ENCODE results near the gene ZHX3. TPM values are rescaled to one million over a fixed set of nuclear protein-coding genes. Genes with fewer than 3 reads are reported as not detected.

Gene ZHX3
- polyA plus RNA-seq, 3 donors, result 0.58 to 3.2 (median 1.1) TPM

DNA sequence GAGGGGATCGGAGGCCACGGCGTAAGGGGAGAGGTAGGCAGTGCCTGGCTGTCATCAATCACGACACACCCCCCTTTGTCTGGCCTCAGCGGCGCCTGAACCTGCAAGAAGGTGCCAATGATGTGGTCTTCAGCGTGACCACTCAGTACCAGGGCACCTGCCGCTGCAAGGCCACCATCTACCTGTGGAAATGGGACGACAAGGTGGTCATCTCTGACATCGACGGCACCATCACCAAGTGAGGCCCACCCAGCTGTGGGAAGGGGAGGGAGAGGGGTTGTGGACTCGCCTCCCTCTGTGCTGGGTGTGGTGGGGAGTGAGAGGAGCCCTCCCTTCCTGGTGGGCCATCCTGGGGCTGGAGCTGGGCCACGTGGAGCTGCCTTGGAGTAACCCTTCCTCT is 39.4 kb upstream of the ZHX3 start:
- DNase-seq, result no peak
- no peaks in the 10 kb centered on the region for H3K79me2 ChIP-seq (ENCODE audit: insufficient read depth, low read length)
- no peaks in the 10 kb centered on the region for H3K36me3 Mint-ChIP-seq

DNA sequence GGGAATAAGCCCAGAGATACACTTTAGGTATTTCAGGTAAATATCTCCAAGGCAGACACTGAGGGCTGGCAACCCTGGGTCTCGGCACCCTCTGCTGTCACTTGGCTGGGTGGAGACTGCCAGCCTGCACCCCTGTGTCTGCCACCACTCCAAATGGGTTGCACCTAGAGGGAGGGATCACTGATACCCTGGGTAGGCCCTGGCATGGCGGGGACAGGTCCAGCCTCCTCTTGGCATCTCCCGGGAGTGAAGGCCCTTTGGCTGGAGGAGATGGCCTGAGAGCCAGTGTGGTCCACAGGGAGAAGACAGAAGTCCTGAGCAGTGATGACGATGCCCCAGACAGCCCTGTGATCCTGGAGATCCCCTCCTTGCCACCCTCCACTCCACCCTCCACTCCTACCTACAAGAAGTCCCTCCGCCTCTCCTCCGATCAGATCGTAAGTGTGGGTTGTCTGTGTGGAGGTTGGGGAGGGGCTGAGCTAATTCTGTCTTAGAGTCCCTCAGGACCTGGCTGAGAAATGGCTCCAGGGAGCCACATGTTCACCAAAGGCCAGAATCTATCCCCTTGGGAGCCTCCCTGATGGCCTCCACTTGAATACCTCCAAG is 38.2 kb upstream of the ZHX3 start:
- H3K4me1 Mint-ChIP-seq, result peaks cover 1% of the 10 kb centered on the region
- no peak overlapping the region for H3K9ac ChIP-seq (ENCODE audit: insufficient read depth, low read length, poor library complexity, severe bottlenecking)
- WGBS (ENCODE audit: insufficient coverage), result 100% methylated on average over 2 of the region's 7 CpGs
- no peak overlapping the region for H3K4me3 ChIP-seq (replicated peaks in 1 of 3; ENCODE audit: low read depth in 2 of 3, low read length in 3 of 3)
- H3K27ac Mint-ChIP-seq, result no peak overlapping the region
- no peak overlapping the region for H3K4me2 ChIP-seq (replicated peaks; ENCODE audit: extremely low read depth, low read length, poor library complexity, severe bottlenecking)
- H3K36me3 ChIP-seq (replicated peaks in 1 of 2; ENCODE audit: control insufficient read depth in 1 of 2, insufficient read depth in 2 of 2, low read length in 2 of 2), result no peaks in the 10 kb centered on the region
- no peaks in the 10 kb centered on the region for H4K20me1 ChIP-seq (ENCODE audit: insufficient read depth, low read length)
- H3K4me3 Mint-ChIP-seq, result no peak overlapping the region
- no peaks in the 10 kb centered on the region for H3K9me3 ChIP-seq (replicated peaks in 1 of 2; ENCODE audit: control insufficient read depth in 1 of 2, insufficient read depth in 1 of 2, low read length in 2 of 2)
- H3K27me3 Mint-ChIP-seq (ENCODE audit: low read depth in 3 of 3), result peaks cover 3 to 24% (median 23%) of the 10 kb centered on the region in 3 donors
- no peak for DNase-seq
- H2AFZ ChIP-seq (ENCODE audit: insufficient read depth, low read depth, low read length, poor library complexity, severe bottlenecking), result no peak overlapping the region
- H3K36me3 Mint-ChIP-seq, result no peaks in the 10 kb centered on the region
- intact Hi-C loops (cut with micrococcal nuclease), result no loop called here
- no peak overlapping the region for H3K27ac ChIP-seq (ENCODE audit: low read depth in 1 of 2, low read length in 2 of 2)
- H3K9me3 Mint-ChIP-seq, result peaks cover 0 to 4% (median 0%) of the 10 kb centered on the region in 7 donors
- no peaks in the 10 kb centered on the region for H3K27me3 ChIP-seq (ENCODE audit: control insufficient read depth in 2 of 2, insufficient read depth in 2 of 2, low read length in 2 of 2)
- no peaks in the 10 kb centered on the region for H3K79me2 ChIP-seq (ENCODE audit: insufficient read depth, low read length)
- H3K4me1 ChIP-seq (ENCODE audit: control insufficient read depth in 1 of 2, insufficient read depth in 2 of 2, low read length in 2 of 2), result no peaks in the 10 kb centered on the region
- TF ChIP-seq, protein P1, sequence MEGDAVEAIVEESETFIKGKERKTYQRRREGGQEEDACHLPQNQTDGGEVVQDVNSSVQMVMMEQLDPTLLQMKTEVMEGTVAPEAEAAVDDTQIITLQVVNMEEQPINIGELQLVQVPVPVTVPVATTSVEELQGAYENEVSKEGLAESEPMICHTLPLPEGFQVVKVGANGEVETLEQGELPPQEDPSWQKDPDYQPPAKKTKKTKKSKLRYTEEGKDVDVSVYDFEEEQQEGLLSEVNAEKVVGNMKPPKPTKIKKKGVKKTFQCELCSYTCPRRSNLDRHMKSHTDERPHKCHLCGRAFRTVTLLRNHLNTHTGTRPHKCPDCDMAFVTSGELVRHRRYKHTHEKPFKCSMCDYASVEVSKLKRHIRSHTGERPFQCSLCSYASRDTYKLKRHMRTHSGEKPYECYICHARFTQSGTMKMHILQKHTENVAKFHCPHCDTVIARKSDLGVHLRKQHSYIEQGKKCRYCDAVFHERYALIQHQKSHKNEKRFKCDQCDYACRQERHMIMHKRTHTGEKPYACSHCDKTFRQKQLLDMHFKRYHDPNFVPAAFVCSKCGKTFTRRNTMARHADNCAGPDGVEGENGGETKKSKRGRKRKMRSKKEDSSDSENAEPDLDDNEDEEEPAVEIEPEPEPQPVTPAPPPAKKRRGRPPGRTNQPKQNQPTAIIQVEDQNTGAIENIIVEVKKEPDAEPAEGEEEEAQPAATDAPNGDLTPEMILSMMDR (IDR thresholded peaks at IDR 0.05), result no peak

More for the DNA sequence above, 39.4 kb upstream of the ZHX3 start:
- H3K27me3 ChIP-seq (ENCODE audit: control insufficient read depth in 2 of 2, insufficient read depth in 2 of 2, low read length in 2 of 2), result no peaks in the 10 kb centered on the region
- no peak overlapping the region for H3K27ac Mint-ChIP-seq
- peaks cover 0 to 4% (median 0%) of the 10 kb centered on the region in 7 donors for H3K9me3 Mint-ChIP-seq
- H3K4me3 Mint-ChIP-seq, result no peak overlapping the region
- H3K4me1 Mint-ChIP-seq, result no peaks in the 10 kb centered on the region
- intact Hi-C loops (cut with micrococcal nuclease), result no loop called here
- no peaks in the 10 kb centered on the region for H4K20me1 ChIP-seq (ENCODE audit: insufficient read depth, low read length)
- H3K36me3 ChIP-seq (replicated peaks in 1 of 2; ENCODE audit: control insufficient read depth in 1 of 2, insufficient read depth in 2 of 2, low read length in 2 of 2), result no peaks in the 10 kb centered on the region
- no peak overlapping the region for H3K27ac ChIP-seq (ENCODE audit: low read depth in 1 of 2, low read length in 2 of 2)
- no peak overlapping the region for H3K4me3 ChIP-seq (replicated peaks in 1 of 3; ENCODE audit: low read depth in 2 of 3, low read length in 3 of 3)
- peaks cover 4 to 17% (median 15%) of the 10 kb centered on the region in 3 donors for H3K27me3 Mint-ChIP-seq (ENCODE audit: low read depth in 3 of 3)
- no peak overlapping the region for H2AFZ ChIP-seq (ENCODE audit: insufficient read depth, low read depth, low read length, poor library complexity, severe bottlenecking)
- H3K4me2 ChIP-seq (replicated peaks; ENCODE audit: extremely low read depth, low read length, poor library complexity, severe bottlenecking), result no peak overlapping the region
- TF ChIP-seq, protein P1 (IDR thresholded peaks at IDR 0.05), result no peak
- 90% methylated on average over 11 of the region's 13 CpGs for WGBS (ENCODE audit: insufficient coverage)
- no peaks in the 10 kb centered on the region for H3K4me1 ChIP-seq (ENCODE audit: control insufficient read depth in 1 of 2, insufficient read depth in 2 of 2, low read length in 2 of 2)
- H3K9me3 ChIP-seq (replicated peaks in 1 of 2; ENCODE audit: control insufficient read depth in 1 of 2, insufficient read depth in 1 of 2, low read length in 2 of 2), result no peaks in the 10 kb centered on the region
- no peak overlapping the region for H3K9ac ChIP-seq (ENCODE audit: insufficient read depth, low read length, poor library complexity, severe bottlenecking)

Data from CD14-positive monocyte (primary cell).